Urothelium cell line (cell line): ENCODE data around the gene HIVEP3.
A peak's percentile ranks its signal among the peaks of the same experiment; 100 is the strongest.

Experiments used
- DNase-seq: peaks from one replicate; pipeline ENCODE4 v3.0.0; 2011; ENCODE audit warnings: low spot score, mixed read lengths
- FAIRE-seq: peaks from 2 replicates; lab custom pipeline; 2011; peaks lifted over from hg19 to GRCh38; lab: Jason Lieb, UNC

The HIVEP3 gene

GRCh38 chr1:41622859-41623732 lies 295.6 kb downstream of the HIVEP3 start:
- DNase-seq (peak; percentile 45), FAIRE-seq (peak; percentile 79)

- DNase-seq (no peak), FAIRE-seq (no peak)
Observed at GRCh38 chr1:41622402-41622801, 296.3 kb downstream of the HIVEP3 start.

- no peak for DNase-seq
- FAIRE-seq, result no peak
Observed at GRCh38 chr1:41621791-41622190, 296.9 kb downstream of the HIVEP3 start.

- no peak for FAIRE-seq
Observed at GRCh38 chr1:41621256-41621655, 297.5 kb downstream of the HIVEP3 start.

GRCh38 chr1:41620365-41621169 lies 298.2 kb downstream of the HIVEP3 start:
- FAIRE-seq (peak; percentile 55), DNase-seq (no peak)

More at GRCh38 chr1:41621256-41621655, 297.5 kb downstream of the HIVEP3 start:
- no peak for DNase-seq

- FAIRE-seq, result peak; percentile 50
- DNase-seq, result no peak
Observed at GRCh38 chr1:41619511-41620364, 299.0 kb downstream of the HIVEP3 start.

- FAIRE-seq (no peak), DNase-seq (no peak)
Observed at GRCh38 chr1:41618871-41619270, 299.9 kb downstream of the HIVEP3 start.

GRCh38 chr1:41618066-41618825 lies 300.5 kb downstream of the HIVEP3 start:
- FAIRE-seq, result no peak
- no peak for DNase-seq

GRCh38 chr1:41617336-41617735 lies 301.4 kb downstream of the HIVEP3 start:
- no peak for DNase-seq
- peak; percentile 27 for FAIRE-seq

- FAIRE-seq (no peak), DNase-seq (no peak)
Observed at GRCh38 chr1:41616563-41616962, 302.2 kb downstream of the HIVEP3 start.

GRCh38 chr1:41615981-41616380 lies 302.7 kb downstream of the HIVEP3 start:
- no peak for DNase-seq
- no peak for FAIRE-seq

GRCh38 chr1:41615316-41615715 lies 303.4 kb downstream of the HIVEP3 start:
- FAIRE-seq (peak; percentile 40), DNase-seq (no peak)

GRCh38 chr1:41614818-41615217 lies 303.9 kb downstream of the HIVEP3 start:
- no peak for DNase-seq
- no peak for FAIRE-seq

- no peak for DNase-seq
Observed at GRCh38 chr1:41613689-41614574, 304.8 kb downstream of the HIVEP3 start.

GRCh38 chr1:41612953-41613352 lies 305.8 kb downstream of the HIVEP3 start:
- no peak for DNase-seq
- FAIRE-seq, result no peak

More at GRCh38 chr1:41613689-41614574, 304.8 kb downstream of the HIVEP3 start:
- FAIRE-seq, result no peak

GRCh38 chr1:41611932-41612450 lies 306.7 kb downstream of the HIVEP3 start:
- DNase-seq (no peak), FAIRE-seq (peak; percentile 67)

- DNase-seq, result no peak
- FAIRE-seq, result no peak
Observed at GRCh38 chr1:41611068-41611931, 307.4 kb downstream of the HIVEP3 start.

- FAIRE-seq (no peak), DNase-seq (no peak)
Observed at GRCh38 chr1:41610361-41610760, 308.4 kb downstream of the HIVEP3 start.
